Panc1 (cell line): ENCODE data around the gene CD151.

ENCODE experiments used
- CTCF ChIP-seq: fragments of 450-650 bp; IDR thresholded peaks from 2 replicates; pipeline ENCODE4 v1.5.1; 2017; ENCODE audit warnings: mild to moderate bottlenecking
- POLR2AphosphoS5 ChIP-seq: IDR thresholded peaks from 2 replicates; pipeline ENCODE4 v1.6.1; 2012; ENCODE audit warnings: mild to moderate bottlenecking, low read depth, low read length, moderate library complexity
- REST ChIP-seq, 2 experiments: IDR thresholded peaks; 2 replicates each; pipeline ENCODE4 v1.6.1; 2011 to 2012; ENCODE audit warnings: low read depth in 2 of 2, control low read depth in 1 of 2, low read length in 1 of 2, mild to moderate bottlenecking in 1 of 2, moderate library complexity in 1 of 2; ENCODE audit not compliant: insufficient read depth in 1 of 2
- SIN3A ChIP-seq: IDR thresholded peaks from 2 replicates; pipeline ENCODE4 v1.6.1; 2012; ENCODE audit warnings: low read depth, mild to moderate bottlenecking, low read length, moderate library complexity, borderline replicate concordance; ENCODE audit not compliant: insufficient read depth
- TCF7L2 ChIP-seq: IDR thresholded peaks from 2 replicates; pipeline ENCODE4 v1.6.1; 2011; ENCODE audit warnings: mild to moderate bottlenecking, low read depth, low read length, inconsistent platforms

DNA sequence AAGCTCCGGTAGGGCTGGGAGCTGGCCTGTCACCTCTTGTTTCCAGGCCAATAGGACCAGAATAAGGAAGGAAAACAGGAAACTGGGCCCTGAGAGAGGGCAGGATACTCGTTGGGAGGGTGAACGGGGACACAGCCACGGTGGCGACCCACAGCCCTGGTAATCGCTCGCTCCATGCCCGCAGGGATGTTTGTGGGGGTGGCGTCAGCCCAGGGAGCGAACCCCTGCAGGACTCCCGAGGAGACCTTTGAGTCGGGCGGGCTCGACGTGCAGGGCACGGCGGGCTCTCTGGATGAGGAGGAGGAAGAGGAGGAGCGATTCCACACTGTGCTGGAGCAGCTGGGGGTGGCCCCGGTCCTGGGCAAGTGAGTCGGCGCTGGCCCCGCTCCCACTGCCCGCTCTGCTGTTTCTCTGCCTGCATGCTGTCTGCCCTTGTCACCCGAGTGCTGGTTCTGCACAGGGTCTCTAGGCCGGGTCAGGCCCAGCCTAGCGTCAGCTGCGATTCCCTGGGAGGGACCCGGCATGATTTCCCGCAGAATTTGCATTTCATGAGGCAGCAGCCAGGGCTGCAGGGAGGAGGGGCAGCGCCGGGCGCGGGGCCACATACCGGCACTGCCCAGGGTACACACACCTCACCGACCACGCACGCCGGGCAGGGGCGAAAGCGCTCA lies 3.4 kb upstream of the CD151 start:
- no peak for TF ChIP-seq CTCF
- 0 out of 2 replicates have a peak, but pooled peaks have one; percentile 48 for TF ChIP-seq SIN3A
- TF ChIP-seq REST (IDR thresholded peaks at IDR 0.05; ENCODE audit: insufficient read depth in 1 of 2, low read depth in 2 of 2, low read length in 1 of 2) = no peak
- no peak; the same call in 1 of the 2 replicates for TF ChIP-seq POLR2AphosphoS5
- no peak for TF ChIP-seq TCF7L2
